GM12864 (cell line): ENCODE data around the gene TTC21A.
"Not testable (repeated sequence)": the region's sequence is repeated elsewhere in the genome, so short reads cannot be mapped to it uniquely, and the experiment has no call there.

Experiments used
- DNase-seq: peaks from one replicate; pipeline ENCODE4 v3.0.0-alpha.2; 2011; ENCODE audit warnings: low read depth
- H3K4me3 ChIP-seq: 2 replicates; pipeline ENCODE4 v1.5.1; 2011; ENCODE audit warnings: mild to moderate bottlenecking, low read depth, low read length, control low read depth
- TF ChIP-seq, protein P1 (sequence below): IDR thresholded peaks from 2 replicates; pipeline ENCODE4 v1.5.1; 2011; ENCODE audit warnings: low read depth, mild to moderate bottlenecking, moderate library complexity, low read length, control low read depth, inconsistent platforms; ENCODE audit errors: missing control alignments

TTC21A gene

GRCh38 chr3:39166134-39166710 is 58.7 kb downstream of the TTC21A start:
- no peak overlapping the region for H3K4me3 ChIP-seq
- TF ChIP-seq, protein P1, sequence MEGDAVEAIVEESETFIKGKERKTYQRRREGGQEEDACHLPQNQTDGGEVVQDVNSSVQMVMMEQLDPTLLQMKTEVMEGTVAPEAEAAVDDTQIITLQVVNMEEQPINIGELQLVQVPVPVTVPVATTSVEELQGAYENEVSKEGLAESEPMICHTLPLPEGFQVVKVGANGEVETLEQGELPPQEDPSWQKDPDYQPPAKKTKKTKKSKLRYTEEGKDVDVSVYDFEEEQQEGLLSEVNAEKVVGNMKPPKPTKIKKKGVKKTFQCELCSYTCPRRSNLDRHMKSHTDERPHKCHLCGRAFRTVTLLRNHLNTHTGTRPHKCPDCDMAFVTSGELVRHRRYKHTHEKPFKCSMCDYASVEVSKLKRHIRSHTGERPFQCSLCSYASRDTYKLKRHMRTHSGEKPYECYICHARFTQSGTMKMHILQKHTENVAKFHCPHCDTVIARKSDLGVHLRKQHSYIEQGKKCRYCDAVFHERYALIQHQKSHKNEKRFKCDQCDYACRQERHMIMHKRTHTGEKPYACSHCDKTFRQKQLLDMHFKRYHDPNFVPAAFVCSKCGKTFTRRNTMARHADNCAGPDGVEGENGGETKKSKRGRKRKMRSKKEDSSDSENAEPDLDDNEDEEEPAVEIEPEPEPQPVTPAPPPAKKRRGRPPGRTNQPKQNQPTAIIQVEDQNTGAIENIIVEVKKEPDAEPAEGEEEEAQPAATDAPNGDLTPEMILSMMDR = no peak
- no peak for DNase-seq

GRCh38 chr3:39166932-39167532 is 59.6 kb downstream of the TTC21A start:
- TF ChIP-seq, protein P1 = no peak
- DNase-seq = no peak
- no peak overlapping the region for H3K4me3 ChIP-seq

GRCh38 chr3:39168156-39168780 is 60.8 kb downstream of the TTC21A start:
- no peak overlapping the region for H3K4me3 ChIP-seq
- DNase-seq = no peak
- TF ChIP-seq, protein P1 = no peak

DNA sequence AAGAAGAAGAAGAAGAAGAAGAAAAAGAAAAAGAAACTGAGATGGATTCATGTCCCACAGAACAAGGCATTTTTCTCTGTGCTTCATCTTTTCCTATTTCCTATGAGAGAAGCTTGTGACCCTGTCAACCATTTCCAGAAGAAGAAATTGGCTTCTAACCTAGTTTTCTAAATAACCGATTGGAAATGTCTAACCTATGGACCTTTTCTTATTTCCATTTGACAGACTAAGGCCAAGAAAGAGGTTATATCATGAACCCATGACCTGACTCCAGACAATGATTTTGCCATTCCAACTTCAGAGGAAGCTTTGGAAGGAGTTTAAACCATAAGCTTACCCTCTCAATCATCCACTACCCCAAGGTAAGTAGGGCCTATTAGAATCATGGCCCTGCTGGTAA is 62.2 kb downstream of the TTC21A start:
- TF ChIP-seq, protein P1 = no peak
- DNase-seq = no peak
- no peak overlapping the region for H3K4me3 ChIP-seq

- TF ChIP-seq, protein P1 = no peak
- DNase-seq = no peak
- no peak overlapping the region for H3K4me3 ChIP-seq
Observed at GRCh38 chr3:39170461-39170860, 63.0 kb downstream of the TTC21A start.

DNA sequence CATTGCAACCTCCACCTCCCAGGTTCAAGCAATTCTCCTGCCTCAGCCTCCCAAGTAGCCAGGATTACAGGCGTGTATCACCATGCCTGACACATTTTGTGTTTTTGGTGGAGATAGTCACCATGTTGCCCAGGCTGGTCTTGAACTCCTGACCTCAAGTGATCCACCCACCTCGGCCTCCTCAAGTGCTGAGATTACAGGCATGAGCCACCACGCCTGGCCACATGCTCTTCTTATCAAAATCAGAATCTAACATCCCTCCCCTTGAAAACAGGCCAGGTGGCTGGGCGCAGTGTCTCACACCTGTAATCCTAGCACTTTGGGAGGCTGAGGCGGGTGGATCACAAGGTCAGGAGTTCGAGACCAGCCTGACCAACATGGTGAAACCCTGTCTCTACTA is 63.4 kb downstream of the TTC21A start:
- H3K4me3 ChIP-seq, DNase-seq: not testable (repeated sequence)

DNA sequence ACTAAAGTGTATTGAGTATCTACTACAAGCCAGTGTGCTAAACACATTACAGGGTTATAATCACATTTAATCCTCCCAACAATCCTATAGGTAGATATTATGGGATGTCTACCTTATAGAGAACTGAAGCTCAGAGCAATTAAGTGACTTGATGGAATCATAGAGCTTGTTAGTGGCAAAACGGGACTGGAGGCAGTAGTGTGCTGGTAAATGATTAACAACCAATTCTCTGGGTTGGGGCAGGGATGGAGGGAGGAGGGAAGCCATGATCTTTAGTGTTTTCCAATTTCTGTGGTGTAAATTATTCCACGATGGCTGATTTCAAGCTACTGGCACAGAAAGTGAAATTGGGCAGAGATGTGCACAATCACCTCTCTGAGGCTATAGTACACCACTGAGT is 64.4 kb downstream of the TTC21A start:
- TF ChIP-seq, protein P1 = no peak
- DNase-seq = no peak
- no peak overlapping the region for H3K4me3 ChIP-seq
